ENCODE results near the gene TNFRSF4. TPM values are rescaled to one million over a fixed set of nuclear protein-coding genes. Genes with fewer than 3 reads are reported as not detected.
A peak's percentile ranks its signal among the peaks of the same experiment; 100 is the strongest.

TNFRSF4 gene
- total and polyA plus RNA-seq, 2 of the 8 experiments (the other 6 are each of a cell fraction or from before 2014, with no cell fraction given), result 0.06 TPM; not detected in 1

GRCh38 chr1:1243807-1244191 is 29.8 kb upstream of the TNFRSF4 start:
- Histone ChIP-seq H2AK5ac (ENCODE audit: low read depth, low read length) (no peak overlapping the region), H3K4ac (replicated peaks; ENCODE audit: insufficient read length, low read depth, low read length) (no peak overlapping the region), H3K27ac (ENCODE audit: low read depth, low read length) (no peak overlapping the region), H3K36me3 (ENCODE audit: control insufficient read depth in 2 of 4, insufficient read depth in 4 of 4, low read length in 3 of 4) (no peaks in the 10 kb centered on the region), H3K79me2 (ENCODE audit: control insufficient read depth in 1 of 2, insufficient read depth in 2 of 2, low read length in 2 of 2) (no peaks in the 10 kb centered on the region; a peak in 1 of 4 replicates), H2BK15ac (ENCODE audit: low read length) (no peak overlapping the region), H2BK12ac (ENCODE audit: low read depth, low read length) (no peak overlapping the region), H3K9me3 (ENCODE audit: insufficient read depth in 2 of 2, low read depth in 1 of 2, low read length in 1 of 2) (no peaks in the 10 kb centered on the region), H3K14ac (ENCODE audit: insufficient read length) (no peak overlapping the region), H3K56ac (replicated peaks; ENCODE audit: insufficient read length, low read depth, low read length) (no peak overlapping the region), H4K5ac (ENCODE audit: insufficient read length, low read depth, low read length) (no peak overlapping the region), H3K23me2 (ENCODE audit: low read depth, low read length) (no peaks in the 10 kb centered on the region; the same call in 1 of the 2 replicates), H2BK20ac (ENCODE audit: low read length) (no peak overlapping the region), H3K27me3 (replicated peaks in 1 of 4; ENCODE audit: control insufficient read depth in 3 of 4, extremely low read depth in 1 of 4, insufficient read depth in 3 of 4, low read length in 3 of 4) (peaks cover 2 to 19% (median 11%) of the 10 kb centered on the region in 4 experiments; a peak in 6 of 7 replicates), H4K8ac (ENCODE audit: extremely low read depth, insufficient read depth, low read length) (peak overlapping the region; percentile 25; the same call in 1 of the 2 replicates), H3K23ac (ENCODE audit: insufficient read length) (no peak overlapping the region), H3K4me1 (replicated peaks in 1 of 4; ENCODE audit: control insufficient read depth in 3 of 4, insufficient read depth in 4 of 4, low read length in 3 of 4) (peaks cover 0 to 10% (median 1%) of the 10 kb centered on the region in 4 experiments; a peak in 5 of 7 replicates), H2AFZ (ENCODE audit: low read length) (no peak overlapping the region), H4K20me1 (replicated peaks in 1 of 2; ENCODE audit: control insufficient read depth in 1 of 2, insufficient read depth in 2 of 2, low read length in 2 of 2) (peaks cover 4 to 9% of the 10 kb centered on the region in 2 experiments), H3K18ac (ENCODE audit: extremely low read depth, low read length) (no peak overlapping the region), H3K79me1 (ENCODE audit: low read depth, low read length) (no peaks in the 10 kb centered on the region), H3K4me3 (ENCODE audit: extremely low read depth in 1 of 4, insufficient read depth in 2 of 4, low read depth in 3 of 4, low read length in 4 of 4) (no peak overlapping the region), H3K4me2 (ENCODE audit: insufficient read depth in 1 of 2, low read depth in 2 of 2, low read length in 2 of 2) (no peak overlapping the region), H2BK120ac (replicated peaks; ENCODE audit: low read depth, low read length) (no peak overlapping the region), H3K9ac (replicated peaks in 1 of 4; ENCODE audit: extremely low read depth in 1 of 4, low read depth in 3 of 4, low read length in 3 of 4) (no peak overlapping the region), H2BK5ac (ENCODE audit: low read depth, low read length) (no peak overlapping the region), H4K91ac (replicated peaks; ENCODE audit: insufficient read length, low read length) (no peak overlapping the region)
- DNase-seq (ENCODE audit: low read depth in 1 of 2, low spot score in 2 of 2), result no peak
- WGBS, 2 experiments (ENCODE audit: extremely low coverage in 1 of 2, insufficient coverage in 1 of 2, insufficient read length in 1 of 2, insufficient replicate concordance in 2 of 2, low coverage in 1 of 2, low lambda C conversion rate in 2 of 2, missing lambda C conversion rate in 1 of 2), result 91% methylated on average over 17 of the region's 23 CpGs; no CpG with 5 or more reads in 1 of the 2 experiments
- POLR2A ChIA-PET (ENCODE audit: partially characterized antibody), result interaction anchor here (0.8 kb wide), 1 partner anchor 212 kb away, joined by 3 read pairs; no protein-coding TSS in a partner anchor
- no peak for FAIRE-seq
- CTCF ChIA-PET (ENCODE audit: partially characterized antibody), result interaction anchor here (0.8 to 1.1 kb wide), 3 partner anchors 9 to 122 kb away, joined by 3 to 5 read pairs (median 3); no protein-coding TSS in a partner anchor
- no peak for TF ChIP-seq CEBPB (IDR thresholded peaks at IDR 0.05; ENCODE audit: low read depth, low read length)
- TF ChIP-seq SAP30 (IDR thresholded peaks at IDR 0.05; ENCODE audit: insufficient read depth, insufficient replicate concordance, low read length), result no peak
- no peak for TF ChIP-seq ZNF274 (IDR thresholded peaks at IDR 0.05; ENCODE audit: borderline replicate concordance, extremely low read depth, low read length)
- TF ChIP-seq POLR2AphosphoS5 (IDR thresholded peaks at IDR 0.05; ENCODE audit: low read depth, low read length), result no peak
- no peak for TF ChIP-seq E2F6 (IDR thresholded peaks at IDR 0.05)
- no peak for TF ChIP-seq SRF (IDR thresholded peaks at IDR 0.05; ENCODE audit: low read depth, low read length)
- TF ChIP-seq KDM5A (IDR thresholded peaks at IDR 0.05; ENCODE audit: low read length), result no peak
- TF ChIP-seq RBBP5 (IDR thresholded peaks at IDR 0.05; ENCODE audit: borderline replicate concordance, low read depth, low read length), result no peak
- no peak for TF ChIP-seq ATF2 (IDR thresholded peaks at IDR 0.05; ENCODE audit: low read length)
- no peak for TF ChIP-seq TCF12 (IDR thresholded peaks at IDR 0.05; ENCODE audit: low read depth, low read length)
- TF ChIP-seq MAFK (IDR thresholded peaks at IDR 0.05; ENCODE audit: low read depth, low read length), result no peak
- no peak for TF ChIP-seq SP4 (IDR thresholded peaks at IDR 0.05; ENCODE audit: low read length)
